ENCODE results near the gene PSMA5.

DNA sequence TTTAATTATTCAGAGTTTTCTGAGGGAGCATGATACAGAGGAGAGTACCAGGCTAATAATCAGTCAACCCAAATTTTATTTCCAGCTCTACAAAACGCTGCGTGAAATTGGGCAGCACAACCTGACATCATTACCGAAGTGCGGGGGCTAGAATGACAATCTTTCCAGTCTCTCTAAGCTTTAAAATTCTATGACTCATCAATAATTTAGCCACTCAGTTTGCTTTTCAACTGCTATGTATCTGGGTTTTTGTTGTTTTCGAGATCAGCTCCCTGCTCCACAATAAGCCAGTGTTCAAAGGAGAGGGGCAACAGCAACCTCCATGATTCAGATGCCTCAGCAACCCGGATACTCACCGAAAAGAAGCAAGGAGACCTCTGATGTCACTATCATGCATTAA is 42.4 kb downstream of the PSMA5 start:
- TF ChIP-seq CTCF (IDR thresholded peaks at IDR 0.05) (no peak), ZFX (IDR thresholded peaks at IDR 0.05; ENCODE audit: borderline replicate concordance) (no peak)

Measured in 22Rv1 (cell line).